Stimulated activated CD4-positive, alpha-beta T cell treated with anti-CD3 and anti-CD28 coated beads, Interleukin-1b, Interleukin-23, amount 100 ng/mL, for 48 hours (primary cell): ENCODE data around the gene SMAD6.

Experiments
- DNase-seq: peaks from one replicate; pipeline ENCODE4 v3.0.0-alpha.2; 2020

The SMAD6 gene

GRCh38 chr15:66721954-66722353 is 19.9 kb downstream of the SMAD6 start:
- no peak for DNase-seq

- DNase-seq, result no peak
Observed at GRCh38 chr15:66722757-66723540, 20.9 kb downstream of the SMAD6 start.

GRCh38 chr15:66723826-66724731 is 22.0 kb downstream of the SMAD6 start:
- DNase-seq, result no peak

GRCh38 chr15:66724732-66725463 is 22.9 kb downstream of the SMAD6 start:
- no peak for DNase-seq

GRCh38 chr15:66725464-66725785 is 23.4 kb downstream of the SMAD6 start:
- no peak for DNase-seq

GRCh38 chr15:66726386-66726785 is 24.4 kb downstream of the SMAD6 start:
- no peak for DNase-seq

- no peak for DNase-seq
Observed at GRCh38 chr15:66729331-66729951, 27.4 kb downstream of the SMAD6 start.

- peak; percentile 31 for DNase-seq
Observed at GRCh38 chr15:66730168-66731021, 28.4 kb downstream of the SMAD6 start.

GRCh38 chr15:66733976-66734375 is 31.9 kb downstream of the SMAD6 start:
- no peak for DNase-seq

- no peak for DNase-seq
Observed at GRCh38 chr15:66734961-66735908, 33.2 kb downstream of the SMAD6 start.

- no peak for DNase-seq
Observed at GRCh38 chr15:66735909-66736305, 33.9 kb downstream of the SMAD6 start.

- DNase-seq, result no peak
Observed at GRCh38 chr15:66737243-66738010, 35.4 kb downstream of the SMAD6 start.

GRCh38 chr15:66738116-66738515 is 36.1 kb downstream of the SMAD6 start:
- DNase-seq, result no peak

GRCh38 chr15:66738595-66738994 is 36.6 kb downstream of the SMAD6 start:
- no peak for DNase-seq

- no peak for DNase-seq
Observed at GRCh38 chr15:66739287-66739686, 37.3 kb downstream of the SMAD6 start.

- DNase-seq, result no peak
Observed at GRCh38 chr15:66740802-66741201, 38.8 kb downstream of the SMAD6 start.

GRCh38 chr15:66741646-66742045 is 39.6 kb downstream of the SMAD6 start:
- no peak for DNase-seq

GRCh38 chr15:66742286-66742685 is 40.2 kb downstream of the SMAD6 start:
- no peak for DNase-seq

- DNase-seq, result no peak
Observed at GRCh38 chr15:66743204-66743603, 41.2 kb downstream of the SMAD6 start.
